K562 (cell line): ENCODE results near the gene ATP6V0E1. TPM values are rescaled to one million over a fixed set of nuclear protein-coding genes. Genes with fewer than 3 reads are reported as not detected.

Source experiments
- ADNP ChIP-seq: fragments of 200-800 bp; sonication (Bioruptor generic); IDR thresholded peaks from 2 replicates; pipeline ENCODE4 v1.6.1; 2016; ENCODE audit warnings: missing genetic modification characterization, missing compliant biosample characterization
- CCNT2 ChIP-seq: IDR thresholded peaks from 2 replicates; pipeline ENCODE4 v1.6.1; 2011; ENCODE audit warnings: borderline replicate concordance, low read depth, mild to moderate bottlenecking, moderate library complexity, mixed read lengths, low read length; ENCODE audit not compliant: insufficient read length; ENCODE audit errors: extremely low read depth
- FOXP1 ChIP-seq: sonication (generic); formaldehyde crosslinking; IDR thresholded peaks from 2 replicates; pipeline ENCODE4 v1.8.0; 2022; ENCODE audit warnings: mild to moderate bottlenecking, missing genetic modification reagents
- GTF2F1 ChIP-seq: IDR thresholded peaks from 2 replicates; pipeline ENCODE4 v1.6.1; 2011; ENCODE audit warnings: low read depth, low read length, improper control_type of control experiment
- HSF4 ChIP-seq: fragments of 250-450 bp; sonication (Bioruptor Pico); IDR thresholded peaks from 2 replicates; pipeline ENCODE4 v2.1.2; 2022; ENCODE audit warnings: mild to moderate bottlenecking, moderate library complexity, borderline replicate concordance
- MAZ ChIP-seq, 2 experiments: fragments of 450-650 bp in 1 of 2; sonication (generic) in 1 of 2; formaldehyde crosslinking; IDR thresholded peaks in 1 of 2; conservative IDR thresholded peaks in 1 of 2; 2 replicates each; pipeline versions ENCODE4 v1.4.0 to v1.5.0; 2020; ENCODE audit warnings: mild to moderate bottlenecking in 1 of 2, missing genetic modification reagents in 1 of 2
- NEUROD1 ChIP-seq: fragments of 150-350 bp; IDR thresholded peaks from 2 replicates; pipeline ENCODE4 v1.6.1; 2014; ENCODE audit warnings: borderline replicate concordance, low read length, low read depth; ENCODE audit not compliant: partially characterized antibody
- PHF20 ChIP-seq: fragments of 450-650 bp; IDR thresholded peaks from 2 replicates; pipeline ENCODE4 v1.6.1; 2018; ENCODE audit not compliant: partially characterized antibody
- SNIP1 ChIP-seq: fragments of 450-650 bp; IDR thresholded peaks from 2 replicates; pipeline ENCODE4 v1.7.1; 2017; ENCODE audit warnings: low read depth, mild to moderate bottlenecking
- SRF ChIP-seq, 2 experiments: fragments of 250-450, 450-650 bp in 1 of 2; sonication (Bioruptor Pico) in 1 of 2; sonication (generic) in 1 of 2; formaldehyde crosslinking; IDR thresholded peaks; 2 replicates each; pipeline versions ENCODE4 v1.5.0 to v1.5.1; 2020 to 2022; ENCODE audit warnings: mild to moderate bottlenecking in 1 of 2, missing genetic modification reagents in 1 of 2
- ZNF444 ChIP-seq: fragments of 250-450 bp; sonication (Bioruptor Pico); IDR thresholded peaks from 2 replicates; pipeline ENCODE4 v1.4.0; 2020; ENCODE audit warnings: mild to moderate bottlenecking, moderate library complexity
- polyA plus RNA-seq, 8 experiments: library from polyadenylated mRNA; depleted of rRNA in 4 of 8; stranded (reverse) in 5 of 8; unstranded in 3 of 8; fragments of >200 nt; fragmentation: Nextera tagmentation in 2 of 8; fragmentation: Illumina TruSeq in 1 of 8; extraction: Ambion mirVana in 2 of 8; extraction: Trizol in 1 of 8; gene quantifications; 2 replicates each; pipeline versions ENCODE4 v1.2.1 to v1.2.3, GENCODE V29; 2011 to 2014; ENCODE audit warnings: inconsistent platforms in 1 of 8, missing spikeins in 1 of 8
- total RNA-seq, 7 experiments: library from RNA; depleted of rRNA in 6 of 7; stranded (reverse); fragments of >200 nt in 6 of 7; fragmentation: Illumina TruSeq in 2 of 7; extraction: Trizol in 2 of 7; gene quantifications; 2 replicates each; pipeline versions ENCODE4 v1.2.1 to v1.2.3, GENCODE V29; 2011 to 2021; ENCODE audit warnings: low replicate concordance in 1 of 7
- TF ChIP-seq, protein P1 (sequence below), 2 experiments: fragments of 450-650 bp in 1 of 2; IDR thresholded peaks; 2 replicates each; pipeline ENCODE4 v1.6.1; 2011 to 2017; ENCODE audit warnings: low read depth in 2 of 2, antibody characterized with exemption in 1 of 2, borderline replicate concordance in 1 of 2, low read length in 1 of 2, mild to moderate bottlenecking in 1 of 2, mixed read lengths in 1 of 2; ENCODE audit not compliant: control insufficient read depth in 1 of 2
- TF ChIP-seq, protein P2 (sequence below): sonication (generic); formaldehyde crosslinking; IDR thresholded peaks from 2 replicates; pipeline ENCODE4 v1.8.1; 2023; ENCODE audit warnings: mild to moderate bottlenecking, missing genetic modification reagents
- TF ChIP-seq, protein P3 (sequence below): sonication (generic); formaldehyde crosslinking; IDR thresholded peaks from 2 replicates; pipeline ENCODE4 v1.9.0; 2022; ENCODE audit warnings: mild to moderate bottlenecking, missing genetic modification reagents
- TF ChIP-seq, protein P4 (sequence below): fragments of 200-800 bp; sonication (Bioruptor generic); IDR thresholded peaks from 2 replicates; pipeline ENCODE4 v1.6.1; 2016; ENCODE audit warnings: missing genetic modification characterization, missing compliant biosample characterization

Gene ATP6V0E1
- total and polyA plus RNA-seq, 9 of the 15 experiments (the other 6 are each of a cell fraction or from before 2014, with no cell fraction given), result 63.8 to 395 (median 112) TPM

DNA sequence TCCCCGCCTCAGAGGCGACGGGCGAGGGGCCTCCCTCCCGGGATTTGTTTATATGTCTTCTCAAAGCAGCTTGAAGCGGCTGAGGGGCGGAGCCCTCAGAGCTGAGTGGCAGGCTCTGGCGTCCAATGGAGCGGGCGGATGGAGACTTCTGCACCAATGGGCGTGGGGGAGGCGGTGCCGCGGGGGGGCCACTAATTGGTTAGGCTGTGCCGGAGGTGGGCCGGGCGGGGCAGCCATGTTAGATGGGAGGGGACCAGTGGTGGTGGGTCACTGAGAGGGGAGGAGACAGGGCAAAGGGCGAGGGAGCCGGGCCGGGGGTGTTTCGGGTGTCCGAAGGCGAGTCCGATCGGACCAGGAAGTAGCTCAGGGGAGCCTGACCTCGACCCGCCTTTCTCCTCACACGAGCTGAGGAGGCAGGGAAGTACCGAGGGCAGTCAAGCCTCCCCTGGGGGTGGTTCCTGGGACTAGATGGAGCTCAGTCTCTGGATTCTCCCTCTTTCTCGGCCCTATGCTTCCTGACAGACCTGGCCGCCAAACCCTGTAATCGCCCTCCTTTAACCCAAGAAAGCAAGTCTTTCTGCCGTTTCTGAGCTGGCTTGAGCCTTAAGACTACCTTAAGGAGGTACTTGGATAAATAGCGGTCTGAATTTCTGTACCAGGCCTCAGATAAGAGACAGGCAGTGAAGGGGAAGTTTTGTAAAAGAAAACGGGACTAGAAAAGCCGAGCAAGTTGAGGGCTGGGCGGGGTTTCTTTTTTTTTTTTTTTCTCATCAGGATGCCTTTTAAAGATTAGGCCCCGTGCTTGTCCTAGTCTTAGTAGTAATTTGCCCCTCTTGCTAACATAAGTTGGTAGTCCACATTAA, 73.7 kb downstream of the ATP6V0E1 start (continued):
- TF ChIP-seq, protein P1, sequence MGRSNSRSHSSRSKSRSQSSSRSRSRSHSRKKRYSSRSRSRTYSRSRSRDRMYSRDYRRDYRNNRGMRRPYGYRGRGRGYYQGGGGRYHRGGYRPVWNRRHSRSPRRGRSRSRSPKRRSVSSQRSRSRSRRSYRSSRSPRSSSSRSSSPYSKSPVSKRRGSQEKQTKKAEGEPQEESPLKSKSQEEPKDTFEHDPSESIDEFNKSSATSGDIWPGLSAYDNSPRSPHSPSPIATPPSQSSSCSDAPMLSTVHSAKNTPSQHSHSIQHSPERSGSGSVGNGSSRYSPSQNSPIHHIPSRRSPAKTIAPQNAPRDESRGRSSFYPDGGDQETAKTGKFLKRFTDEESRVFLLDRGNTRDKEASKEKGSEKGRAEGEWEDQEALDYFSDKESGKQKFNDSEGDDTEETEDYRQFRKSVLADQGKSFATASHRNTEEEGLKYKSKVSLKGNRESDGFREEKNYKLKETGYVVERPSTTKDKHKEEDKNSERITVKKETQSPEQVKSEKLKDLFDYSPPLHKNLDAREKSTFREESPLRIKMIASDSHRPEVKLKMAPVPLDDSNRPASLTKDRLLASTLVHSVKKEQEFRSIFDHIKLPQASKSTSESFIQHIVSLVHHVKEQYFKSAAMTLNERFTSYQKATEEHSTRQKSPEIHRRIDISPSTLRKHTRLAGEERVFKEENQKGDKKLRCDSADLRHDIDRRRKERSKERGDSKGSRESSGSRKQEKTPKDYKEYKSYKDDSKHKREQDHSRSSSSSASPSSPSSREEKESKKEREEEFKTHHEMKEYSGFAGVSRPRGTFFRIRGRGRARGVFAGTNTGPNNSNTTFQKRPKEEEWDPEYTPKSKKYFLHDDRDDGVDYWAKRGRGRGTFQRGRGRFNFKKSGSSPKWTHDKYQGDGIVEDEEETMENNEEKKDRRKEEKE (IDR thresholded peaks at IDR 0.05; ENCODE audit: borderline replicate concordance in 1 of 2, control insufficient read depth in 1 of 2, low read depth in 2 of 2, low read length in 1 of 2), result no peak
- TF ChIP-seq, protein P2, sequence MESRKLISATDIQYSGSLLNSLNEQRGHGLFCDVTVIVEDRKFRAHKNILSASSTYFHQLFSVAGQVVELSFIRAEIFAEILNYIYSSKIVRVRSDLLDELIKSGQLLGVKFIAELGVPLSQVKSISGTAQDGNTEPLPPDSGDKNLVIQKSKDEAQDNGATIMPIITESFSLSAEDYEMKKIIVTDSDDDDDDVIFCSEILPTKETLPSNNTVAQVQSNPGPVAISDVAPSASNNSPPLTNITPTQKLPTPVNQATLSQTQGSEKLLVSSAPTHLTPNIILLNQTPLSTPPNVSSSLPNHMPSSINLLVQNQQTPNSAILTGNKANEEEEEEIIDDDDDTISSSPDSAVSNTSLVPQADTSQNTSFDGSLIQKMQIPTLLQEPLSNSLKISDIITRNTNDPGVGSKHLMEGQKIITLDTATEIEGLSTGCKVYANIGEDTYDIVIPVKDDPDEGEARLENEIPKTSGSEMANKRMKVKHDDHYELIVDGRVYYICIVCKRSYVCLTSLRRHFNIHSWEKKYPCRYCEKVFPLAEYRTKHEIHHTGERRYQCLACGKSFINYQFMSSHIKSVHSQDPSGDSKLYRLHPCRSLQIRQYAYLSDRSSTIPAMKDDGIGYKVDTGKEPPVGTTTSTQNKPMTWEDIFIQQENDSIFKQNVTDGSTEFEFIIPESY (CRISPR knock-in tag), result no peak
- TF ChIP-seq MAZ (CRISPR knock-in tag; conservative IDR thresholded peaks at IDR 0.05 in 1 of 2, IDR thresholded peaks at IDR 0.05 in 1 of 2) (peak; percentile 92 to 94), CCNT2 (no peak), FOXP1 (CRISPR knock-in tag) (no peak; the same call in 1 of the 2 replicates), SNIP1 (no peak), SRF (CRISPR knock-in tag; IDR thresholded peaks at IDR 0.05) (peak in 1 of 2 experiments; percentile 58; a peak in 1 of 4 replicates), ZNF444 (CRISPR knock-in tag) (no peak), GTF2F1 (0 out of 2 replicates have a peak, but pooled peaks have one; percentile 24), ADNP (tag) (no peak), HSF4 (CRISPR knock-in tag) (no peak), NEUROD1 (peak; percentile 97), PHF20 (peak; percentile 26)
- TF ChIP-seq, protein P3, sequence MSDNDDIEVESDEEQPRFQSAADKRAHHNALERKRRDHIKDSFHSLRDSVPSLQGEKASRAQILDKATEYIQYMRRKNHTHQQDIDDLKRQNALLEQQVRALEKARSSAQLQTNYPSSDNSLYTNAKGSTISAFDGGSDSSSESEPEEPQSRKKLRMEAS (CRISPR knock-in tag), result no peak
- TF ChIP-seq, protein P4, sequence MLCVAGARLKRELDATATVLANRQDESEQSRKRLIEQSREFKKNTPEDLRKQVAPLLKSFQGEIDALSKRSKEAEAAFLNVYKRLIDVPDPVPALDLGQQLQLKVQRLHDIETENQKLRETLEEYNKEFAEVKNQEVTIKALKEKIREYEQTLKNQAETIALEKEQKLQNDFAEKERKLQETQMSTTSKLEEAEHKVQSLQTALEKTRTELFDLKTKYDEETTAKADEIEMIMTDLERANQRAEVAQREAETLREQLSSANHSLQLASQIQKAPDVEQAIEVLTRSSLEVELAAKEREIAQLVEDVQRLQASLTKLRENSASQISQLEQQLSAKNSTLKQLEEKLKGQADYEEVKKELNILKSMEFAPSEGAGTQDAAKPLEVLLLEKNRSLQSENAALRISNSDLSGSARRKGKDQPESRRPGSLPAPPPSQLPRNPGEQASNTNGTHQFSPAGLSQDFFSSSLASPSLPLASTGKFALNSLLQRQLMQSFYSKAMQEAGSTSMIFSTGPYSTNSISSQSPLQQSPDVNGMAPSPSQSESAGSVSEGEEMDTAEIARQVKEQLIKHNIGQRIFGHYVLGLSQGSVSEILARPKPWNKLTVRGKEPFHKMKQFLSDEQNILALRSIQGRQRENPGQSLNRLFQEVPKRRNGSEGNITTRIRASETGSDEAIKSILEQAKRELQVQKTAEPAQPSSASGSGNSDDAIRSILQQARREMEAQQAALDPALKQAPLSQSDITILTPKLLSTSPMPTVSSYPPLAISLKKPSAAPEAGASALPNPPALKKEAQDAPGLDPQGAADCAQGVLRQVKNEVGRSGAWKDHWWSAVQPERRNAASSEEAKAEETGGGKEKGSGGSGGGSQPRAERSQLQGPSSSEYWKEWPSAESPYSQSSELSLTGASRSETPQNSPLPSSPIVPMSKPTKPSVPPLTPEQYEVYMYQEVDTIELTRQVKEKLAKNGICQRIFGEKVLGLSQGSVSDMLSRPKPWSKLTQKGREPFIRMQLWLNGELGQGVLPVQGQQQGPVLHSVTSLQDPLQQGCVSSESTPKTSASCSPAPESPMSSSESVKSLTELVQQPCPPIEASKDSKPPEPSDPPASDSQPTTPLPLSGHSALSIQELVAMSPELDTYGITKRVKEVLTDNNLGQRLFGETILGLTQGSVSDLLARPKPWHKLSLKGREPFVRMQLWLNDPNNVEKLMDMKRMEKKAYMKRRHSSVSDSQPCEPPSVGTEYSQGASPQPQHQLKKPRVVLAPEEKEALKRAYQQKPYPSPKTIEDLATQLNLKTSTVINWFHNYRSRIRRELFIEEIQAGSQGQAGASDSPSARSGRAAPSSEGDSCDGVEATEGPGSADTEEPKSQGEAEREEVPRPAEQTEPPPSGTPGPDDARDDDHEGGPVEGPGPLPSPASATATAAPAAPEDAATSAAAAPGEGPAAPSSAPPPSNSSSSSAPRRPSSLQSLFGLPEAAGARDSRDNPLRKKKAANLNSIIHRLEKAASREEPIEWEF (CRISPR knock-in tag), result no peak
